HCT116 (cell line): ENCODE data around the gene RNU5B-1. TPM values are rescaled to one million over a fixed set of nuclear protein-coding genes. Genes with fewer than 3 reads are reported as not detected.

Experiments
- ATAC-seq: fragments of 200-7000 bp; cut with Tn5 transposase; 2 replicates; pipeline ENCODE4 v1.9.1; 2020; ENCODE audit warnings: mild to moderate bottlenecking, moderate library complexity
- BruUV-seq: library from RNA; stranded (reverse); fragments of 400-500 nt; replicated peaks from 2 replicates; lab custom pipeline; 2021; lab: Mats Ljungman, UMichigan
- CTCF ChIA-PET: fragments of 300-600 bp; sonication (Branson Sonifier 250); formaldehyde crosslinking; loops from one replicate; lab custom pipeline; 2021; ENCODE audit warnings: antibody characterized with exemption; lab: Charles Lee
- POLR2A ChIA-PET: fragments of 300-600, 350-600 bp; sonication (Branson Sonifier 250); formaldehyde crosslinking; loops from one replicate; lab custom pipeline; 2021; ENCODE audit warnings: antibody characterized with exemption; lab: Charles Lee
- RAD21 ChIA-PET, 2 experiments: fragments of 300-600 bp; sonication (Branson Sonifier 250); formaldehyde crosslinking; loops; one replicate each; lab custom pipeline; 2023; ENCODE audit warnings: low total read pairs in 2 of 2; ENCODE audit not compliant: uncharacterized antibody in 2 of 2, unreplicated experiment in 2 of 2, low non-redundant PET in 1 of 2; lab: Charles Lee
- DNase-seq: peaks from one replicate; pipeline ENCODE4 v3.0.0-alpha.2; 2010; ENCODE audit warnings: low read depth, low spot score
- H2AFZ ChIP-seq: fragments of 200-600 bp; shearing (Covaris generic), sonication (generic); 2 replicates; pipeline ENCODE4 v1.6.1; 2017; ENCODE audit warnings: low read depth, mixed run types, mixed read lengths, antibody characterized with exemption, low read length; ENCODE audit not compliant: poor library complexity, severe bottlenecking
- H3K27ac ChIP-seq: 2 replicates; pipeline ENCODE4 v1.5.1; 2012; ENCODE audit warnings: low read depth, low read length
- H3K27me3 ChIP-seq: fragments of 200-600 bp; sonication (generic); 2 replicates; pipeline ENCODE4 v1.6.1; 2016; ENCODE audit warnings: mixed run types, low read length, mixed read lengths; ENCODE audit not compliant: insufficient read depth
- H3K36me3 ChIP-seq, 2 experiments: fragments of 200-500 bp in 1 of 2; fragments of 200-600 bp in 1 of 2; sonication (Bioruptor generic) in 1 of 2; sonication (generic) in 1 of 2; 2 replicates each; pipeline versions ENCODE4 v1.5.1 to v1.6.1; 2014 to 2016; ENCODE audit warnings: low read length in 2 of 2, inconsistent platforms in 1 of 2, mixed read lengths in 1 of 2, mixed run types in 1 of 2; ENCODE audit not compliant: insufficient read depth in 2 of 2, control insufficient read depth in 1 of 2
- H3K4me1 ChIP-seq, 2 experiments: fragments of 200-600 bp in 1 of 2; sonication (generic) in 1 of 2; 2 replicates each; pipeline versions ENCODE4 v1.5.1 to v1.6.1; 2012 to 2017; ENCODE audit warnings: low read length in 2 of 2, inconsistent platforms in 1 of 2, mild to moderate bottlenecking in 1 of 2, mixed read lengths in 1 of 2, mixed run types in 1 of 2, moderate library complexity in 1 of 2; ENCODE audit not compliant: insufficient read depth in 2 of 2, control insufficient read depth in 1 of 2
- H3K4me2 ChIP-seq: fragments of 200-600 bp; sonication (generic); 2 replicates; pipeline ENCODE4 v1.6.1; 2017; ENCODE audit warnings: mixed run types, low read length, mixed read lengths
- H3K4me3 ChIP-seq, 2 experiments: fragments of 200-600 bp in 1 of 2; sonication (generic) in 1 of 2; replicated peaks in 1 of 2; 2 replicates each; pipeline ENCODE4 v1.5.1; 2011 to 2016; ENCODE audit warnings: low read length in 2 of 2, control low read depth in 1 of 2, low read depth in 1 of 2, mild to moderate bottlenecking in 1 of 2, mixed read lengths in 1 of 2, mixed run types in 1 of 2
- H3K79me2 ChIP-seq: fragments of 200-600 bp; sonication (generic); 2 replicates; pipeline ENCODE4 v1.6.1; 2017; ENCODE audit warnings: mild to moderate bottlenecking, mixed run types, low read length, moderate library complexity, mixed read lengths; ENCODE audit not compliant: insufficient read depth
- H3K9ac ChIP-seq: fragments of 200-600 bp; sonication (generic); 2 replicates; pipeline ENCODE4 v1.6.1; 2016; ENCODE audit warnings: low read length, mixed read lengths
- H3K9me2 ChIP-seq: fragments of 200-600 bp; sonication (generic), shearing (Covaris generic); 2 replicates; pipeline ENCODE4 v1.6.1; 2017; ENCODE audit warnings: mixed run types, mild to moderate bottlenecking, moderate library complexity; ENCODE audit not compliant: insufficient read depth
- H3K9me3 ChIP-seq, 2 experiments: fragments of 200-500 bp in 1 of 2; fragments of 200-600 bp in 1 of 2; sonication (Bioruptor generic) in 1 of 2; sonication (generic) in 1 of 2; 2 replicates each; pipeline ENCODE4 v1.6.1; 2014 to 2017; ENCODE audit warnings: low read length in 2 of 2, mixed read lengths in 2 of 2, inconsistent platforms in 1 of 2, low read depth in 1 of 2, mild to moderate bottlenecking in 1 of 2, mixed run types in 1 of 2, moderate library complexity in 1 of 2; ENCODE audit not compliant: control insufficient read depth in 1 of 2, insufficient read depth in 1 of 2
- H4K20me1 ChIP-seq: fragments of 200-600 bp; sonication (generic), shearing (Covaris generic); 2 replicates; pipeline ENCODE4 v1.6.1; 2017; ENCODE audit warnings: mixed run types, mild to moderate bottlenecking, moderate library complexity; ENCODE audit not compliant: insufficient read depth
- ATF3 ChIP-seq: IDR thresholded peaks from 2 replicates; pipeline ENCODE4 v1.6.1; 2012
- CBX3 ChIP-seq: IDR thresholded peaks from 2 replicates; pipeline ENCODE4 v1.6.1; 2012; ENCODE audit warnings: low read depth
- CEBPB ChIP-seq: IDR thresholded peaks from 2 replicates; pipeline ENCODE4 v1.6.1; 2012; ENCODE audit warnings: low read depth
- EGR1 ChIP-seq: IDR thresholded peaks from 2 replicates; pipeline ENCODE4 v1.6.1; 2012; ENCODE audit warnings: low read depth
- EZH2 ChIP-seq: fragments of 200-600 bp; sonication (generic); IDR thresholded peaks from 2 replicates; pipeline ENCODE4 v1.6.1; 2017; ENCODE audit warnings: antibody characterized with exemption, mixed run types
- EZH2phosphoT487 ChIP-seq: fragments of 200-600 bp; IDR thresholded peaks from 2 replicates; pipeline ENCODE4 v1.6.1; 2018; ENCODE audit warnings: antibody characterized with exemption, borderline replicate concordance
- JUND ChIP-seq: IDR thresholded peaks from 2 replicates; pipeline ENCODE4 v1.6.1; 2012
- POLR2A ChIP-seq: IDR thresholded peaks from 2 replicates; pipeline ENCODE4 v1.7.0; 2011; ENCODE audit warnings: borderline replicate concordance; ENCODE audit not compliant: insufficient read depth, insufficient read length; ENCODE audit errors: extremely low read depth
- POLR2AphosphoS5 ChIP-seq: IDR thresholded peaks from 2 replicates; pipeline ENCODE4 v1.6.1; 2011; ENCODE audit warnings: mild to moderate bottlenecking, low read depth, low read length, moderate library complexity
- RAD21 ChIP-seq: IDR thresholded peaks from 2 replicates; pipeline ENCODE4 v1.6.1; 2012; ENCODE audit warnings: low read depth, mild to moderate bottlenecking
- SIN3A ChIP-seq: IDR thresholded peaks from 2 replicates; pipeline ENCODE4 v1.6.1; 2012; ENCODE audit warnings: low read depth
- SP1 ChIP-seq: IDR thresholded peaks from 2 replicates; pipeline ENCODE4 v1.6.1; 2012; ENCODE audit warnings: low read depth
- SRF ChIP-seq: IDR thresholded peaks from 2 replicates; pipeline ENCODE4 v1.6.1; 2012; ENCODE audit warnings: low read depth
- TCF7L2 ChIP-seq: IDR thresholded peaks from 2 replicates; pipeline ENCODE4 v1.7.0; 2011; ENCODE audit warnings: borderline replicate concordance, inconsistent platforms; ENCODE audit not compliant: insufficient read depth, insufficient read length; ENCODE audit errors: extremely low read depth
- YY1 ChIP-seq: IDR thresholded peaks from 2 replicates; pipeline ENCODE4 v1.6.1; 2011; ENCODE audit warnings: low read length, low read depth, moderate library complexity, mild to moderate bottlenecking; ENCODE audit not compliant: insufficient replicate concordance; ENCODE audit errors: extremely low read depth
- ZBTB33 ChIP-seq: IDR thresholded peaks from 2 replicates; pipeline ENCODE4 v1.6.1; 2011; ENCODE audit warnings: mild to moderate bottlenecking, low read length, moderate library complexity; ENCODE audit not compliant: insufficient replicate concordance; ENCODE audit errors: extremely low read depth
- intact Hi-C: fragments of 100-400 bp; cut with micrococcal nuclease; formaldehyde crosslinking; loops from 2 replicates; pipeline ENCODE4 v1.10.0; 2022
- total RNA-seq: library from RNA; stranded (reverse); gene quantifications from one replicate; pipeline ENCODE4 v1.2.1, GENCODE V29; 2021; ENCODE audit not compliant: unreplicated experiment

Gene RNU5B-1
- total RNA-seq, 1 experiment from 2014 or later: not detected

- ChIA-PET RAD21 (no interaction called here), CTCF (no interaction called here), POLR2A (no interaction called here)
- intact Hi-C loops: no loop called here
- Histone ChIP-seq H3K4me2 (no peak overlapping the region), H3K27me3 (no peaks in the 10 kb centered on the region), H3K9ac (no peak overlapping the region), H4K20me1 (no peaks in the 10 kb centered on the region), H2AFZ (no peak overlapping the region), H3K9me3 (no peaks in the 10 kb centered on the region), H3K4me1 (no peaks in the 10 kb centered on the region), H3K27ac (no peak overlapping the region), H3K79me2 (no peaks in the 10 kb centered on the region), H3K9me2 (no peaks in the 10 kb centered on the region), H3K4me3 (no peak overlapping the region), H3K36me3 (peaks cover 0 to 2% of the 10 kb centered on the region in 2 experiments; a peak in 1 of 4 replicates)
- no TSS peak for BruUV-seq
- ATAC-seq: no peak
- TF ChIP-seq ATF3: no peak
- TF ChIP-seq CEBPB: no peak
- no peak for TF ChIP-seq SP1
- no peak for TF ChIP-seq SRF
- no peak for TF ChIP-seq POLR2A
- TF ChIP-seq CBX3: no peak
- no peak for TF ChIP-seq TCF7L2
- no peak for TF ChIP-seq POLR2AphosphoS5
- no peak for TF ChIP-seq JUND
- TF ChIP-seq YY1: no peak
- TF ChIP-seq EZH2: no peak
- no peak for TF ChIP-seq ZBTB33
- no peak for TF ChIP-seq EGR1
- TF ChIP-seq SIN3A: no peak
- TF ChIP-seq RAD21: no peak
- TF ChIP-seq EZH2phosphoT487: no peak
- no peak for DNase-seq
Observed at GRCh38 chr15:65259367-65259797, 45.1 kb upstream of the RNU5B-1 start.
